WTC11 (cell line): ENCODE data around the gene ACSS2. TPM values are rescaled to one million over a fixed set of nuclear protein-coding genes. Genes with fewer than 3 reads are reported as not detected.

ENCODE experiments used
- ATAC-seq: fragments of 200-7000 bp; cut with Tn5 transposase; 2 replicates; pipeline ENCODE4 v1.10.0; 2021; ENCODE audit warnings: mild to moderate bottlenecking, moderate library complexity
- CTCF ChIA-PET: fragments of 300-600 bp; sonication (Branson Sonifier 250); formaldehyde crosslinking; loops from one replicate; lab custom pipeline; 2021; ENCODE audit warnings: antibody characterized with exemption; lab: Charles Lee
- POLR2A ChIA-PET: fragments of 350-600 bp; sonication (Branson Sonifier 250); formaldehyde crosslinking; loops from one replicate; lab custom pipeline; 2021; ENCODE audit warnings: antibody characterized with exemption; lab: Charles Lee
- DNase-seq: peaks from one replicate; pipeline ENCODE4 v3.0.0; 2021; ENCODE audit warnings: low spot score
- H3K27ac Mint-ChIP-seq: 2 replicates; pipeline ENCODE4 v1.8.0; 2021; ENCODE audit warnings: mixed read lengths
- H3K27me3 Mint-ChIP-seq: 2 replicates; pipeline ENCODE4 v1.8.0; 2021; ENCODE audit warnings: low read depth, mild to moderate bottlenecking, moderate library complexity, mixed read lengths
- H3K36me3 Mint-ChIP-seq: 2 replicates; pipeline ENCODE4 v1.8.0; 2021; ENCODE audit warnings: mixed read lengths
- H3K4me1 Mint-ChIP-seq: 2 replicates; pipeline ENCODE4 v1.8.0; 2022; ENCODE audit warnings: mixed read lengths
- H3K4me3 Mint-ChIP-seq: 2 replicates; pipeline ENCODE4 v1.8.0; 2021; ENCODE audit warnings: mild to moderate bottlenecking, moderate library complexity, mixed read lengths
- H3K9me3 Mint-ChIP-seq: 2 replicates; pipeline ENCODE4 v1.8.0; 2021; ENCODE audit warnings: mixed read lengths
- CREB1 ChIP-seq: sonication (generic); formaldehyde crosslinking; IDR thresholded peaks from 2 replicates; pipeline ENCODE4 v1.8.0; 2023; ENCODE audit warnings: mild to moderate bottlenecking, missing genetic modification reagents
- CTCF ChIP-seq: fragments of 200-600 bp; IDR thresholded peaks from 2 replicates; pipeline ENCODE4 v1.8.0; 2022; ENCODE audit warnings: antibody characterized with exemption
- ELF4 ChIP-seq: sonication (generic); formaldehyde crosslinking; IDR thresholded peaks from 2 replicates; pipeline ENCODE4 v1.8.1; 2022; ENCODE audit warnings: low read depth, mild to moderate bottlenecking, moderate library complexity, missing genetic modification reagents
- ERG ChIP-seq: fragments of 250-450 bp; sonication (Bioruptor Pico); IDR thresholded peaks from 2 replicates; pipeline ENCODE4 v1.8.0; 2021; ENCODE audit warnings: mild to moderate bottlenecking
- ESRRA ChIP-seq: sonication (generic); formaldehyde crosslinking; IDR thresholded peaks from 2 replicates; pipeline ENCODE4 v1.8.1; 2022; ENCODE audit warnings: mild to moderate bottlenecking, missing genetic modification reagents, borderline replicate concordance
- MYBL2 ChIP-seq: sonication (generic); formaldehyde crosslinking; IDR thresholded peaks from 2 replicates; pipeline ENCODE4 v1.8.1; 2023; ENCODE audit warnings: mild to moderate bottlenecking, moderate library complexity, missing genetic modification reagents
- PREB ChIP-seq: sonication (generic); formaldehyde crosslinking; IDR thresholded peaks from 2 replicates; pipeline ENCODE4 v1.8.1; 2022; ENCODE audit warnings: mild to moderate bottlenecking, missing genetic modification reagents, moderate library complexity, borderline replicate concordance
- TEAD1 ChIP-seq: sonication (generic); formaldehyde crosslinking; IDR thresholded peaks from 2 replicates; pipeline ENCODE4 v1.8.0; 2022; ENCODE audit warnings: mild to moderate bottlenecking, missing genetic modification reagents
- ZNF121 ChIP-seq: sonication (generic); formaldehyde crosslinking; IDR thresholded peaks from 2 replicates; pipeline ENCODE4 v1.8.0; 2023; ENCODE audit warnings: missing genetic modification reagents
- ZNF232 ChIP-seq: sonication (generic); formaldehyde crosslinking; IDR thresholded peaks from 2 replicates; pipeline ENCODE4 v1.8.0; 2022; ENCODE audit warnings: mild to moderate bottlenecking, missing genetic modification reagents
- total RNA-seq: library from RNA; stranded (reverse); gene quantifications from 3 replicates; pipeline ENCODE4 v1.2.3, GENCODE V29; 2021
- TF ChIP-seq, protein P1 (sequence below): sonication (generic); formaldehyde crosslinking; conservative IDR thresholded peaks from 2 replicates; pipeline ENCODE4 v1.8.1; 2023; ENCODE audit warnings: mild to moderate bottlenecking, low read depth, missing genetic modification reagents, moderate library complexity
- TF ChIP-seq, protein P2 (sequence below): sonication (generic); formaldehyde crosslinking; IDR thresholded peaks from 2 replicates; pipeline ENCODE4 v1.8.0; 2023; ENCODE audit warnings: mild to moderate bottlenecking, missing genetic modification reagents
- TF ChIP-seq, protein P3 (sequence below): fragments of 250-450 bp; sonication (Bioruptor Pico); IDR thresholded peaks from 2 replicates; pipeline ENCODE4 v1.9.0; 2021; ENCODE audit warnings: mild to moderate bottlenecking
- TF ChIP-seq, protein P4 (sequence below): fragments of 250-450 bp; sonication (Bioruptor Pico); IDR thresholded peaks from 2 replicates; pipeline ENCODE4 v1.9.0; 2021; ENCODE audit warnings: mild to moderate bottlenecking
- TF ChIP-seq, protein P5 (sequence below): fragments of 250-450 bp; sonication (Bioruptor Pico); IDR thresholded peaks from 2 replicates; pipeline ENCODE4 v1.9.0; 2021; ENCODE audit warnings: moderate library complexity, mild to moderate bottlenecking, inconsistent platforms, borderline replicate concordance
- TF ChIP-seq, protein P6 (sequence below): sonication (generic); formaldehyde crosslinking; IDR thresholded peaks from 2 replicates; pipeline ENCODE4 v1.8.0; 2022; ENCODE audit warnings: mild to moderate bottlenecking, missing genetic modification reagents
- TF ChIP-seq, protein P7 (sequence below): sonication (generic); formaldehyde crosslinking; IDR thresholded peaks from 2 replicates; pipeline ENCODE4 v1.8.0; 2023; ENCODE audit warnings: missing genetic modification reagents

The ACSS2 gene
- total RNA-seq, 1 experiment from 2014 or later = 28.9 TPM

DNA sequence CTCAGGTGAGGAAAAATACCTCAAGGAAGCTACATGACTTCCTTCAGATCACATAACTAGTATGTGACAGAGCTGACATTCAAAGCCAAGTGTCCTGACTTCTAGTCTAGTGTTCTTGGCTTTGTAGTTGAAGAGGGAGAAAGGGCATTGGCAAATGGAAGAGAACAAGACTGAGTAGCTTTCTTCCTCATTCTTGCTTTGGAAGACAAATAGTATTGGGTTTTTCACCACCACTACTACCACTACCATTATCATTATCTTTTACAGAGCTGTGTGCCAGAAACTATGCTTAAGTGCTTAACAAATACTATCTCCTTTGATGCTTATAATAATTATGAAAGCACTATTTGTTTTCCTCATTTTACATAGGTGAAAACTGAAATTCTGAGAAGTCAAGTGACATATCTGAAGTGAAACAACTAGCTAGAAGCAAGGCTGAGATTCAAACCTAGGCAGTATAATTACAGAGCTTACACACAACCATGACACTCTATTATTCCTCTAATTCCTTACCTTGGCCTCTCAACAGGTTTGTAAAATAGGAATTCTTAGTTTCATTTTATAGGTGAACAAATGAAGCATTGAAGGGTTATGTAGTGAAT lies 6.8 kb downstream of the ACSS2 start:
- DNase-seq = no peak
- no peak overlapping the region for H3K4me3 Mint-ChIP-seq
- H3K4me1 Mint-ChIP-seq = peaks cover 5% of the 10 kb centered on the region; the same call in 1 of the 2 replicates
- no peaks in the 10 kb centered on the region for H3K9me3 Mint-ChIP-seq
- H3K27me3 Mint-ChIP-seq = no peaks in the 10 kb centered on the region
- ChIA-PET CTCF (no interaction called here), POLR2A (no interaction called here)
- no peak for ATAC-seq
- TF ChIP-seq ELF4 (no peak), CREB1 (CRISPR knock-in tag) (no peak), ZNF232 (CRISPR knock-in tag) (no peak), CTCF (no peak), ESRRA (CRISPR knock-in tag) (no peak), ERG (no peak)
- TF ChIP-seq, protein P1, sequence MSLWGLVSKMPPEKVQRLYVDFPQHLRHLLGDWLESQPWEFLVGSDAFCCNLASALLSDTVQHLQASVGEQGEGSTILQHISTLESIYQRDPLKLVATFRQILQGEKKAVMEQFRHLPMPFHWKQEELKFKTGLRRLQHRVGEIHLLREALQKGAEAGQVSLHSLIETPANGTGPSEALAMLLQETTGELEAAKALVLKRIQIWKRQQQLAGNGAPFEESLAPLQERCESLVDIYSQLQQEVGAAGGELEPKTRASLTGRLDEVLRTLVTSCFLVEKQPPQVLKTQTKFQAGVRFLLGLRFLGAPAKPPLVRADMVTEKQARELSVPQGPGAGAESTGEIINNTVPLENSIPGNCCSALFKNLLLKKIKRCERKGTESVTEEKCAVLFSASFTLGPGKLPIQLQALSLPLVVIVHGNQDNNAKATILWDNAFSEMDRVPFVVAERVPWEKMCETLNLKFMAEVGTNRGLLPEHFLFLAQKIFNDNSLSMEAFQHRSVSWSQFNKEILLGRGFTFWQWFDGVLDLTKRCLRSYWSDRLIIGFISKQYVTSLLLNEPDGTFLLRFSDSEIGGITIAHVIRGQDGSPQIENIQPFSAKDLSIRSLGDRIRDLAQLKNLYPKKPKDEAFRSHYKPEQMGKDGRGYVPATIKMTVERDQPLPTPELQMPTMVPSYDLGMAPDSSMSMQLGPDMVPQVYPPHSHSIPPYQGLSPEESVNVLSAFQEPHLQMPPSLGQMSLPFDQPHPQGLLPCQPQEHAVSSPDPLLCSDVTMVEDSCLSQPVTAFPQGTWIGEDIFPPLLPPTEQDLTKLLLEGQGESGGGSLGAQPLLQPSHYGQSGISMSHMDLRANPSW (CRISPR knock-in tag) = no peak
- TF ChIP-seq, protein P2, sequence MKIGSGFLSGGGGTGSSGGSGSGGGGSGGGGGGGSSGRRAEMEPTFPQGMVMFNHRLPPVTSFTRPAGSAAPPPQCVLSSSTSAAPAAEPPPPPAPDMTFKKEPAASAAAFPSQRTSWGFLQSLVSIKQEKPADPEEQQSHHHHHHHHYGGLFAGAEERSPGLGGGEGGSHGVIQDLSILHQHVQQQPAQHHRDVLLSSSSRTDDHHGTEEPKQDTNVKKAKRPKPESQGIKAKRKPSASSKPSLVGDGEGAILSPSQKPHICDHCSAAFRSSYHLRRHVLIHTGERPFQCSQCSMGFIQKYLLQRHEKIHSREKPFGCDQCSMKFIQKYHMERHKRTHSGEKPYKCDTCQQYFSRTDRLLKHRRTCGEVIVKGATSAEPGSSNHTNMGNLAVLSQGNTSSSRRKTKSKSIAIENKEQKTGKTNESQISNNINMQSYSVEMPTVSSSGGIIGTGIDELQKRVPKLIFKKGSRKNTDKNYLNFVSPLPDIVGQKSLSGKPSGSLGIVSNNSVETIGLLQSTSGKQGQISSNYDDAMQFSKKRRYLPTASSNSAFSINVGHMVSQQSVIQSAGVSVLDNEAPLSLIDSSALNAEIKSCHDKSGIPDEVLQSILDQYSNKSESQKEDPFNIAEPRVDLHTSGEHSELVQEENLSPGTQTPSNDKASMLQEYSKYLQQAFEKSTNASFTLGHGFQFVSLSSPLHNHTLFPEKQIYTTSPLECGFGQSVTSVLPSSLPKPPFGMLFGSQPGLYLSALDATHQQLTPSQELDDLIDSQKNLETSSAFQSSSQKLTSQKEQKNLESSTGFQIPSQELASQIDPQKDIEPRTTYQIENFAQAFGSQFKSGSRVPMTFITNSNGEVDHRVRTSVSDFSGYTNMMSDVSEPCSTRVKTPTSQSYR (CRISPR knock-in tag) = no peak
- H3K27ac Mint-ChIP-seq = no peak overlapping the region
- peaks cover 17% of the 10 kb centered on the region; the same call in 1 of the 2 replicates for H3K36me3 Mint-ChIP-seq

GRCh38 chr20:34883809-34884208 lies 7.4 kb downstream of the ACSS2 start:
- ATAC-seq (no peak), DNase-seq (no peak)
- H3K27ac Mint-ChIP-seq = no peak overlapping the region
- POLR2A ChIA-PET = no interaction called here
- H3K9me3 Mint-ChIP-seq = no peaks in the 10 kb centered on the region
- H3K4me1 Mint-ChIP-seq = peaks cover 5% of the 10 kb centered on the region; the same call in 1 of the 2 replicates
- CTCF ChIA-PET = no interaction called here
- no peaks in the 10 kb centered on the region for H3K27me3 Mint-ChIP-seq
- H3K36me3 Mint-ChIP-seq = peaks cover 17% of the 10 kb centered on the region; the same call in 1 of the 2 replicates
- no peak overlapping the region for H3K4me3 Mint-ChIP-seq
- TF ChIP-seq TEAD1 (CRISPR knock-in tag) (no peak), PREB (CRISPR knock-in tag) (no peak), ZNF121 (CRISPR knock-in tag) (no peak), MYBL2 (CRISPR knock-in tag) (no peak)
- TF ChIP-seq, protein P3, sequence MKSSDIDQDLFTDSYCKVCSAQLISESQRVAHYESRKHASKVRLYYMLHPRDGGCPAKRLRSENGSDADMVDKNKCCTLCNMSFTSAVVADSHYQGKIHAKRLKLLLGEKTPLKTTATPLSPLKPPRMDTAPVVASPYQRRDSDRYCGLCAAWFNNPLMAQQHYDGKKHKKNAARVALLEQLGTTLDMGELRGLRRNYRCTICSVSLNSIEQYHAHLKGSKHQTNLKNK (CRISPR knock-in tag) = no peak
- TF ChIP-seq, protein P4, sequence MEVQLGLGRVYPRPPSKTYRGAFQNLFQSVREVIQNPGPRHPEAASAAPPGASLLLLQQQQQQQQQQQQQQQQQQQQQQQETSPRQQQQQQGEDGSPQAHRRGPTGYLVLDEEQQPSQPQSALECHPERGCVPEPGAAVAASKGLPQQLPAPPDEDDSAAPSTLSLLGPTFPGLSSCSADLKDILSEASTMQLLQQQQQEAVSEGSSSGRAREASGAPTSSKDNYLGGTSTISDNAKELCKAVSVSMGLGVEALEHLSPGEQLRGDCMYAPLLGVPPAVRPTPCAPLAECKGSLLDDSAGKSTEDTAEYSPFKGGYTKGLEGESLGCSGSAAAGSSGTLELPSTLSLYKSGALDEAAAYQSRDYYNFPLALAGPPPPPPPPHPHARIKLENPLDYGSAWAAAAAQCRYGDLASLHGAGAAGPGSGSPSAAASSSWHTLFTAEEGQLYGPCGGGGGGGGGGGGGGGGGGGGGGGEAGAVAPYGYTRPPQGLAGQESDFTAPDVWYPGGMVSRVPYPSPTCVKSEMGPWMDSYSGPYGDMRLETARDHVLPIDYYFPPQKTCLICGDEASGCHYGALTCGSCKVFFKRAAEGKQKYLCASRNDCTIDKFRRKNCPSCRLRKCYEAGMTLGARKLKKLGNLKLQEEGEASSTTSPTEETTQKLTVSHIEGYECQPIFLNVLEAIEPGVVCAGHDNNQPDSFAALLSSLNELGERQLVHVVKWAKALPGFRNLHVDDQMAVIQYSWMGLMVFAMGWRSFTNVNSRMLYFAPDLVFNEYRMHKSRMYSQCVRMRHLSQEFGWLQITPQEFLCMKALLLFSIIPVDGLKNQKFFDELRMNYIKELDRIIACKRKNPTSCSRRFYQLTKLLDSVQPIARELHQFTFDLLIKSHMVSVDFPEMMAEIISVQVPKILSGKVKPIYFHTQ (CRISPR knock-in tag) = no peak
- TF ChIP-seq, protein P5, sequence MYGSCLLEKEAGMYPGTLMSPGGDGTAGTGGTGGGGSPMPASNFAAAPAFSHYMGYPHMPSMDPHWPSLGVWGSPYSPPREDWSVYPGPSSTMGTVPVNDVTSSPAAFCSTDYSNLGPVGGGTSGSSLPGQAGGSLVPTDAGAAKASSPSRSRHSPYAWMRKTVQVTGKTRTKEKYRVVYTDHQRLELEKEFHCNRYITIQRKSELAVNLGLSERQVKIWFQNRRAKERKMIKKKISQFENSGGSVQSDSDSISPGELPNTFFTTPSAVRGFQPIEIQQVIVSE (CRISPR knock-in tag) = no peak
- TF ChIP-seq, protein P6, sequence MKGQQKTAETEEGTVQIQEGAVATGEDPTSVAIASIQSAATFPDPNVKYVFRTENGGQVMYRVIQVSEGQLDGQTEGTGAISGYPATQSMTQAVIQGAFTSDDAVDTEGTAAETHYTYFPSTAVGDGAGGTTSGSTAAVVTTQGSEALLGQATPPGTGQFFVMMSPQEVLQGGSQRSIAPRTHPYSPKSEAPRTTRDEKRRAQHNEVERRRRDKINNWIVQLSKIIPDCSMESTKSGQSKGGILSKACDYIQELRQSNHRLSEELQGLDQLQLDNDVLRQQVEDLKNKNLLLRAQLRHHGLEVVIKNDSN = no peak
- TF ChIP-seq, protein P7, sequence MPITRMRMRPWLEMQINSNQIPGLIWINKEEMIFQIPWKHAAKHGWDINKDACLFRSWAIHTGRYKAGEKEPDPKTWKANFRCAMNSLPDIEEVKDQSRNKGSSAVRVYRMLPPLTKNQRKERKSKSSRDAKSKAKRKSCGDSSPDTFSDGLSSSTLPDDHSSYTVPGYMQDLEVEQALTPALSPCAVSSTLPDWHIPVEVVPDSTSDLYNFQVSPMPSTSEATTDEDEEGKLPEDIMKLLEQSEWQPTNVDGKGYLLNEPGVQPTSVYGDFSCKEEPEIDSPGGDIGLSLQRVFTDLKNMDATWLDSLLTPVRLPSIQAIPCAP (CRISPR knock-in tag) = no peak
